Measurements from ENCODE around the gene CERS3.

DNA sequence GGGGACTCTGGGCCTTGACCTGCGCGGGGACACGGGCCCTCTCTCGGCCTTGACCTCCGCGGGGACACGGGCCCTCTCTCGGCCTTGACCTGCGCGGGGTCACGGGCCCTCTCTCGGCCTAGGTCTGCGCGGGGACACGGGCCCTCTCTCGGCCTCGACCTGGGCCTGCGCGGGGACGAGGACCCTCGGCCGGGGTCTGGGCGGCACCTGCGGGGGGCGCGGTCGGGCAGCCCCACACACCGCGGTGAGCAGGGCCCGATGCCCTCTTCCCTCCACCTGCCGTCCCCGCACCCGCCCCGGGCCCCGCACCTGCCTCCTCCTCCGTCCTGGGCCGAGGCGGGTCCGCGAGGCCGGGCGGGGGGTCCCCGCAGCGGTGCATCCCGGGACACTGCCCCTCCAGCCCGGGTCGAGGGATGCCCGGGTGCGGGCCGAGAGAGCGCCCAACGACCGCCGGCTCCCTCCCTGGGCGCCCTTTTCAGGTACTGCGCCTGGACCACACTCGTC, 15.6 kb upstream of the CERS3 start:
- TF ChIP-seq POLR2A (IDR thresholded peaks at IDR 0.05; ENCODE audit: low read depth, low read length): no peak
- TF ChIP-seq POLR2AphosphoS5 (IDR thresholded peaks at IDR 0.05; ENCODE audit: low read depth, low read length): no peak

All from GM12892 (cell line).